Measurements from ENCODE around the gene SRGAP2C.
"Not testable (repeated sequence)": the region's sequence is repeated elsewhere in the genome, so short reads cannot be mapped to it uniquely, and the experiment has no call there.

The SRGAP2C gene

GRCh38 chr1:121230636-121231035, 45.9 kb downstream of the SRGAP2C start:
- DNase-seq: not testable (repeated sequence)

- not testable (repeated sequence) for DNase-seq
Observed at GRCh38 chr1:121232445-121233125, 47.8 kb downstream of the SRGAP2C start.

DNA sequence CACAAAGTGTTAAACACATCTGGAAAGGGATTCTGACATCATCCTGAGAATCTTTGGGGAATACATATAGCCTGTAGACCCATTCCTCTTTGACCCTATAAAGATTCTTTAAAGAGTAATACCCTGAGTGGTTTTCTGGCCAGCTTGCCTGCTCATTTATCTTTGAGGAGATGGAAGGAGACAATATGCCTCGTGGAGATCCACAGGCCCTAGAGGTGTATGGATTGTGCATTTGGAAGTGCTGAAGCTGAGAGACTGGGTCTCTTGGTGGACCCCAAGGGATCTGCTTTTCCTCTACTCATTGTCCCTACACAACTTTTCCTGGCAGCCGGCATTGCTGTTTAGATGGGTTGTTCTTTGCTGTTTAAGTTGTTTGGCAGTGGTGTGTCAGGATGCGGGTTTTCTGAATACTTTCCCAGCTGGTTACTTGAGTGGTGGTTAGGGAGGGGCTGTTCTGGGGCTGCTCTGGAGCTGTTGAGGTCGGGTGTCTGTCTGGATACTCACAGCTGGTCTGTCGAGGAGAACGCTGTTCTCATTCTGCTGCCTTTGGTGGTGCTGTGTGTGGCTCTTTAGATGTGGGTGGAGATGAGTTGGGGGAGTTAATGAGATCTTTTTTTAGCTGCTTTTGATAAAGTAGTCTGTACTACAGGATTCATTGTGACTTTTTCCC, 49.5 kb downstream of the SRGAP2C start:
- not testable (repeated sequence) for DNase-seq

DNA sequence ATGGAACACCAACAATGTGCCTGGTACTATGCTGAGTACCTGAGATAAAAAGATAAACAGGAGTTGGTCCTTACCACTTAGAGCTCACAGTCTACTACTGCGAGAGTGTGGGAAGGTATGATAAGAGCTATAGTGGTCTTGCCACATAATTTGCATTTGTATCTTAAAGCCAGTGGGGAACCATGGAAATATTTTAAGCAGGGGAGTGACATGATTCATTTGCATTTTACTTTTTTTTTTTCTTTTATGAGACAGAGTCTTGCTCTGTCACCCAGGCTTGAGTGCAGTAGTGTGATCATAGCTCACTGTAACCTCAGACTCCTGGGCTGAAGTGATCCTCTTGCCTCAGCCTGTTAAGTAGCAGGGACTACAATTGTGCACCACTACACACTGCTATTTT, 53.6 kb downstream of the SRGAP2C start:
- DNase-seq: not testable (repeated sequence)

GRCh38 chr1:121243913-121244312, 59.1 kb downstream of the SRGAP2C start:
- DNase-seq: not testable (repeated sequence)

GRCh38 chr1:121246399-121246798, 61.6 kb downstream of the SRGAP2C start:
- DNase-seq: not testable (repeated sequence)

DNA sequence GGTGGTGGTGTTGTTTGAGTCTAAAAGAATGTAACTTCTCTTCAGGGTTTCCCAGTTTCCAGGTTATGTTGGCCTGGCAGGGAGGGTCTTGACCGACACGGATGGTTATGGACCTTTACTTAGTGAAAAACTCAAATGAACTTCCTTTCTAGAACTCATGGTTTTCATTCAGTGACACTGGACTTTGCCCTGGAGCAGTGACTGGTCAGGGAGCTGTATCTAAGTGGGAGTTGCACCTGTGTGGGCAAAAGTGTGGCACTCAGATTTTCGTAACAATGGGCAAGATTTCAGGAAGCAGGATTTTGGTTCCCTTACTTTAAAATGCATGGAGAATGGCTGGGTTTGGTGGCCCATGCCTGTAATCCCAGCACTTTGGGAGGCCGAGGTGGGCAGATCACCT, 67.9 kb downstream of the SRGAP2C start:
- not testable (repeated sequence) for DNase-seq

DNA sequence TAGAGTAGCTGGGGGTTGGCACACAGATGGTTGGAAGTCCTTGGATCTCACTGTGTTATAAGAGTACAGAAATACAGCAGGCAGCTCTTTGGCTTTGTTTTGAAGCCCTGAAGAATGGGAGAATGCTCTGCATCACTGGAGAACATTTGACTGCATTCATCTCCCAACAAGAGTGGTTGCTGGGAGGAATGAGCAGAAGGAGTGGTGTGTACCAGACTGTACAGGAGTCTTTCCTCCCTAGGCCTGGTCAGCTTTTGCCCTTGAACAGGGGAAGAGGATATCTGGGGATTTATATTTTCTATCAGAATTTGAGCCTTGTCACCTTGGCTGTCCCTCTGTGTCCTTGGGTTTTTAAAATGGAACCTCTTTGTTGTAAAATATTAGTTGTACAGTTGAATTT, 69.8 kb downstream of the SRGAP2C start:
- not testable (repeated sequence) for DNase-seq

GRCh38 chr1:121257632-121258031, 72.9 kb downstream of the SRGAP2C start:
- not testable (repeated sequence) for DNase-seq

GRCh38 chr1:121258134-121258533, 73.4 kb downstream of the SRGAP2C start:
- not testable (repeated sequence) for DNase-seq

DNA sequence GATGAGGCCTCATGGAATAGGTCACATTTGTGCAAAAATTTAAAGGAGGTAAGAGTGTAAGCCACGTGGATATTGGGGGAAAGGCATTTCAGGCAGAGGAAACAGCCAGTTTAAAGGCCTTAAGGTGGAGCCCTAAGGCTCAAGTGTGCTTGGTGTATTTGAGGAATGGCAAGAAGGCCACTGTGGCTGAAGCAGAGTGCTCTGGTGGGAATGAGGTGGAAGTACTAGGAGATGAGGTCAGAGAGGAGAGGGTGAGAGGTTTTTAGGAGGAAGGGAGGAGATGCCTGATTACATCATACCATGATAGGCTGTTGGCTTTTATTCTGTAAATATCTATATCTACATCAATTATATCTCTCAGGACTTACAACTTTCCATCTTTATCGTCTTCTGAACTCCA, 75.4 kb downstream of the SRGAP2C start:
- DNase-seq: peak; percentile 7

GRCh38 chr1:121262163-121262562, 77.4 kb downstream of the SRGAP2C start:
- DNase-seq: not testable (repeated sequence)

DNA sequence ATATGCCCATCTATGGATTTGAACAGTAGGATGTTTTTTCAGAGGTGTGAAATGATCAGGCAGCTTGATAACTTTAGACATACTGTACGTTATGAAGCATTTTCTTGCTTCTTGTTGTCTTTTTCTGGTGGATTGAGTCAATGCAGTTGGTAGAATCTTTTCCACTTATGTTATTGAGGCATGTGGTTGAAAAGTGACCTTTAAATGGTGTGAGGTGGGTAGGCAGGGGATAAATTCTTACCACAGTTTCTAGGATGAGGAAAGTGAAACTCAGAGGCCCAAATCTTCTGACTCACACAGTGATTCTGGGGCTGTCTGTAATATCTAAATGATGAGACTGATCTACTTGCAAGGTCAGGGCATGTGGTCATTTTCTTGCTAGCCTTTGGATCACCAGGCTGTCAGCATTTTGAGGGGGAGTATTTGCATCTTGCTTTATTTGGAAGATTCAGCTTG, 79.0 kb downstream of the SRGAP2C start:
- peak; percentile 61 for DNase-seq

- not testable (repeated sequence) for DNase-seq
Observed at GRCh38 chr1:121267072-121267471, 82.3 kb downstream of the SRGAP2C start.

DNA sequence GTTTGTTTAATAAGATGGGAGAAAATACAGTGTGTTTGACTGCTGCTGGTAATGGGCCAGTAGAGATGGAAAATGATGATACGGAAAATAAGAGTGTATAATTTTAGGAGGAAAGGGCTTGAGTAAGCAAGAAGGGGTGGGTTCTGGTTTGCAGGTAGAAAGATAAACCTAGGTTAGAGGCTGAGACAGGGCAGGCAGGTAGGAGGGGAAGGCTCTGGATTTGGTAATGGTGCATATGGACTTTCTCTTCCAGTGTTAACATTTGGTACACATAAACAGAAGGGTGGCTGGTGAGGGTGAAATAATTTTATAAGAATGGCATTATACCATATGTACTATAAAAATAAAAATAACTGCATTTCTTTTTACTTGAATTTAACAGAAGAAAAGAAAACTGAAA, 84.5 kb downstream of the SRGAP2C start:
- not testable (repeated sequence) for DNase-seq

- not testable (repeated sequence) for DNase-seq
Observed at GRCh38 chr1:121269973-121270372, 85.2 kb downstream of the SRGAP2C start.

- DNase-seq: peak; percentile 68
Observed at GRCh38 chr1:121271143-121271715, 86.5 kb downstream of the SRGAP2C start.

DNA sequence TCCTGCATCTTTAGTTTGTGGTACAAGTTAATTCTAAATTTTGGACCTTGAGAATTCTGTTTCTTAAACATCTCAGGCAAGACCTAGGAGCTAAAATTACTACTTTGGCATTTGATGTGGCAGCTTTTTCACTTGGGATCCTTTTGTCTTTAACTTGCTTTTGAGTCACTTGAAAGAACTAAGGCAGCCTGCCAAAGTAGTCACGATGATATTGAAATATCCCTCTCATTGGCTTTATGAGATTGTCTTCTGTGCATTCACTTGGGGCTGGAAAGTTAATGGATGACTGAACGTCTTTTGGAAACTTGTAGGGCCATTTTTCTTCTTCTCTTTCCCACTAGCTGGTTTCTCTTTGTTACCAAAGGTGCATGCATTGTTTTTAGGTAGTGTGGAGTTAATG, 90.7 kb downstream of the SRGAP2C start:
- peak; percentile 0 for DNase-seq

GRCh38 chr1:121278202-121278601, 93.4 kb downstream of the SRGAP2C start:
- DNase-seq: not testable (repeated sequence)

DNA sequence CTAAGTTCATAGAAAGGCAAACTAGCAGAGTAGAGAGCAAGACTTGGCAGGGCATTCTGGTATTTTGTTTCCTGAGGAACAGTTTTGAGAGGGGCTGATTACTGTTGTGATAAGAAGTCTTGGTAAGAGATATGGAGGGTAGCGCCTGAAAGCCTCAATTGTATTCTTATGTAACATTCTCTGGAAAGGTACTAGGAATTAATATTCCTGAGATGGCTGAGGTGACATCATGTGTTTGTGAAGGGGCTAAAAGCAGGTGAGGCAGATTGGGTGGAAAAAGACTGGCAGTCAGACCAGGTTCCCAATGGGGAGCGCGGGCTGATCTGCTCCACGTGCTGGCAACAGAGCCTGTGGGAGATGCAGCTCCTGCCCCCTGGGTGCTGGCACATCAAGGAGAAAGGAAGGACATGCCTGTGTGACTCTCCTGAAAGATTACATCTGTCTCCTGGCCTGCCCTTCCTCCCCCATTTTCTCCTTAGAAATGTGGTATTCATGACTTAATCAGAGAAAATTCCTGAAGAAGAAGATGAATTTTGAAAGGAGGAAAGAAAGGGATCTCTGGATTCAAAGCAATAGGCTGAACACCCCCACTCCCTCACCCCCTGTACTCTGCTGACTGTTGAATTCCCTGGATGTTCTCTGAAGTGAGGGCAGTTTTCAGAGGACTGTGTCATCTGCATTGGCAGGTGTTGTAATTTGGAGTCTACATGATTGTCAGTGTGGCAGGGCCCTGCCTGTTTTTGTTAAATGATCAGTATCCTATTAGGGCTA, 94.2 kb downstream of the SRGAP2C start:
- not testable (repeated sequence) for DNase-seq

- DNase-seq: not testable (repeated sequence)
Observed at GRCh38 chr1:121279548-121279898, 94.7 kb downstream of the SRGAP2C start.

GRCh38 chr1:121280699-121281317, 96.0 kb downstream of the SRGAP2C start:
- DNase-seq: not testable (repeated sequence)

DNA sequence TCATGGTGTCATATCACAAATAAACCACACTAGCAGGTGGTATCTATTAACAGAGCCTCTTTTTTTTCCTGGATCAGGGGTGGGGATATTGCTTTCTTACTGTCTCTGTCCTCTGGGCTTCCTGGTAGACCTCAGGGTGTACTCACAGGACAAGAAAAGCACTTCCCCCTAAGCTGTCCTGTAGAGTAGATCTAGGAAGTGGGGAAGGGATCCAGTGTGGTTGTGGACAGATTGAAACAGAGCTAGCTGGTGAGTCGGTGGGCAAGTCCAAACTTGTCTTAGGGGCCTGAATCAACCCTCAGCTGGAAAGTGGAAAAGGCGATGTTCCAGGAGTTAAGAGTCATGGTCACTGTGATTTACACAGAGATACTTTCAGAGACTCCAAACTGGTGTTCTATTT, 96.7 kb downstream of the SRGAP2C start:
- DNase-seq: not testable (repeated sequence)
